Measurements from ENCODE around the gene RNU6-7.

Gene RNU6-7

DNA sequence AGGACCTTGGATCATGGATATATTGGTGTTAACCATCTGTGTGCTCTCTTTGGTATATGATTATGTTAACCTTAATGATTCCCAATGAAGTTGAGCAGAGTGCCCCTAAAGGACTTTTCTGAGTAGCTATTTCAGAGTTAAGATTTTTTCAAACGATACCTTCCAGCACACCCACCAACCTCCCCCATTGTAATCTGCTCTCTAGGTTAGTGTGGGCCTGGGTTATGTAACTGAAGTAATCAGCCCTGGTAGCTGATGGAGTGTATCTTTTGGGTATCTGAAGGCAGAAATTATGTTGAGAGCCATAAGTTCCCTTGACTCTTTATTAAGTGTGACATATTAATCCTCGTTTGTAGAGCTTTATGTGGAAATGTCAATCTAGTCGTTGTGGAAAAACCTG is 48.8 kb downstream of the RNU6-7 start:
- H3K4me1 ChIP-seq (ENCODE audit: insufficient read depth, low read length), result peaks cover 9% of the 10 kb centered on the region
- H3K27me3 ChIP-seq (ENCODE audit: insufficient read depth, low read length, poor library complexity), result no peaks in the 10 kb centered on the region
- H3K9me3 ChIP-seq (ENCODE audit: insufficient read depth, low read length, severe bottlenecking), result no peaks in the 10 kb centered on the region
- no peaks in the 10 kb centered on the region for H3K36me3 ChIP-seq (ENCODE audit: insufficient read depth, low read length)
- no peaks in the 10 kb centered on the region for H4K20me1 ChIP-seq (ENCODE audit: insufficient read depth, low read length)
- TF ChIP-seq, protein P1, sequence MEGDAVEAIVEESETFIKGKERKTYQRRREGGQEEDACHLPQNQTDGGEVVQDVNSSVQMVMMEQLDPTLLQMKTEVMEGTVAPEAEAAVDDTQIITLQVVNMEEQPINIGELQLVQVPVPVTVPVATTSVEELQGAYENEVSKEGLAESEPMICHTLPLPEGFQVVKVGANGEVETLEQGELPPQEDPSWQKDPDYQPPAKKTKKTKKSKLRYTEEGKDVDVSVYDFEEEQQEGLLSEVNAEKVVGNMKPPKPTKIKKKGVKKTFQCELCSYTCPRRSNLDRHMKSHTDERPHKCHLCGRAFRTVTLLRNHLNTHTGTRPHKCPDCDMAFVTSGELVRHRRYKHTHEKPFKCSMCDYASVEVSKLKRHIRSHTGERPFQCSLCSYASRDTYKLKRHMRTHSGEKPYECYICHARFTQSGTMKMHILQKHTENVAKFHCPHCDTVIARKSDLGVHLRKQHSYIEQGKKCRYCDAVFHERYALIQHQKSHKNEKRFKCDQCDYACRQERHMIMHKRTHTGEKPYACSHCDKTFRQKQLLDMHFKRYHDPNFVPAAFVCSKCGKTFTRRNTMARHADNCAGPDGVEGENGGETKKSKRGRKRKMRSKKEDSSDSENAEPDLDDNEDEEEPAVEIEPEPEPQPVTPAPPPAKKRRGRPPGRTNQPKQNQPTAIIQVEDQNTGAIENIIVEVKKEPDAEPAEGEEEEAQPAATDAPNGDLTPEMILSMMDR (IDR thresholded peaks at IDR 0.05; ENCODE audit: borderline replicate concordance, extremely low read depth, low read length, poor library complexity, severe bottlenecking), result no peak
- no peak for TF ChIP-seq EZH2 (IDR thresholded peaks at IDR 0.05; ENCODE audit: borderline replicate concordance, low read depth, low read length, severe bottlenecking)
- H3K4me3 ChIP-seq (ENCODE audit: low read depth in 1 of 2, low read length in 2 of 2), result no peak overlapping the region
- H2AFZ ChIP-seq (ENCODE audit: low read depth, low read length), result peak overlapping the region; percentile 49; the same call in 1 of the 2 replicates
- H3K9ac ChIP-seq (ENCODE audit: low read depth, low read length), result no peak overlapping the region
- DNase-seq, result no peak
- no peak for ATAC-seq (ENCODE audit: insufficient read depth, low read depth)
- no peak overlapping the region for H3K4me2 ChIP-seq (ENCODE audit: insufficient read depth, low read length)
- no peak overlapping the region for H3K27ac ChIP-seq (ENCODE audit: low read length)
- H3K79me2 ChIP-seq (ENCODE audit: insufficient read depth, low read length), result no peaks in the 10 kb centered on the region

DNA sequence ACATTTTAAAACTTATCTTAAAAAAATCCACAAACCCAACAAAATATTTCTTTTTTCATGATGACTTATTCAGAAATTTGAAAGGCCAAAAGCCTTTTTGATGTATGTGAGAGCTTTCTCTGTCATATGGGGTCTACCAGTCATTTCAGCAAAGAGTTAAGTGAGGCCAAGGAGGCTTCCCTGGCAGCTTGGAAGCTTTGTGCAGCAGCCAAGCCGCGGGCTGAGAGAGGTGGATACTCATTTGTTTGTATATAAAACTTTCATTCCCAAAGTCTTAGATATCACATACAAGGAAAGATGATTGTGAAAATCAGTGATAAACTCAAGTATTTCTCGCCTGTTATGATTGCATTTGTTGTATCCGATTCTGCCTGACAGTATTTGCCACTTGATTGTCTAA is 49.7 kb downstream of the RNU6-7 start:
- H3K9ac ChIP-seq (ENCODE audit: low read depth, low read length), result no peak overlapping the region
- H3K4me3 ChIP-seq (ENCODE audit: low read depth in 1 of 2, low read length in 2 of 2), result no peak overlapping the region
- H3K79me2 ChIP-seq (ENCODE audit: insufficient read depth, low read length), result no peaks in the 10 kb centered on the region
- H3K4me2 ChIP-seq (ENCODE audit: insufficient read depth, low read length), result no peak overlapping the region
- H4K20me1 ChIP-seq (ENCODE audit: insufficient read depth, low read length), result no peaks in the 10 kb centered on the region
- H3K27me3 ChIP-seq (ENCODE audit: insufficient read depth, low read length, poor library complexity), result no peaks in the 10 kb centered on the region
- ATAC-seq (ENCODE audit: insufficient read depth, low read depth) (no peak), DNase-seq (no peak)
- H3K36me3 ChIP-seq (ENCODE audit: insufficient read depth, low read length), result no peaks in the 10 kb centered on the region
- H3K9me3 ChIP-seq (ENCODE audit: insufficient read depth, low read length, severe bottlenecking), result no peaks in the 10 kb centered on the region
- H3K27ac ChIP-seq (ENCODE audit: low read length), result no peak overlapping the region
- H3K4me1 ChIP-seq (ENCODE audit: insufficient read depth, low read length), result peaks cover 9% of the 10 kb centered on the region
- TF ChIP-seq, protein P1 (IDR thresholded peaks at IDR 0.05; ENCODE audit: borderline replicate concordance, extremely low read depth, low read length, poor library complexity, severe bottlenecking), result no peak
- no peak for TF ChIP-seq EZH2 (IDR thresholded peaks at IDR 0.05; ENCODE audit: borderline replicate concordance, low read depth, low read length, severe bottlenecking)
- peak overlapping the region; percentile 77 for H2AFZ ChIP-seq (ENCODE audit: low read depth, low read length)
